ENCODE results near the gene COL15A1.
"Not testable (repeated sequence)": the region's sequence is repeated elsewhere in the genome, so short reads cannot be mapped to it uniquely, and the experiment has no call there.

Gene COL15A1

GRCh38 chr9:98995971-98996504, 52.3 kb downstream of the COL15A1 start:
- DNase-seq = no peak

GRCh38 chr9:98997604-98998003, 53.9 kb downstream of the COL15A1 start:
- DNase-seq = no peak

- DNase-seq = peak; percentile 50 to 54
These were observed 54.9 kb downstream of the COL15A1 start for GRCh38 chr9:98998441-98999151.

DNA sequence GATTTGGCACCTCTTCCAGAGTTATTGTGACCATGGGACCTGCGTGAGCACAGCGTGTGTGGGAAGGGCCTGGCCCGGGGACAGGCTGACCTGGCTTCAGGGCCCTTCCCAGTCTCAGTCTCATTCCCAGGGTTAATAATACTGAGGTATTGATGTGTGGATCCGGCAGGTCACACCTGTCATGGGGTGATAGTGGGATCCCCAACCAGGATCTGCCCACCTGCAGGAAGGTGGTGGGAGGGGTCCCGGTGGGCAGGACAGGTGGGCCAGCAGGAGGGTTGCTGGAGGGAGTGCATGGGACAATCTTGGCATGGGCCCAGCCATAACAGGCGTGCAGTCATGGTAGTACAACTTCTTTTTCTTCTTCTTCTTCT, 55.4 kb downstream of the COL15A1 start:
- DNase-seq = no peak

DNA sequence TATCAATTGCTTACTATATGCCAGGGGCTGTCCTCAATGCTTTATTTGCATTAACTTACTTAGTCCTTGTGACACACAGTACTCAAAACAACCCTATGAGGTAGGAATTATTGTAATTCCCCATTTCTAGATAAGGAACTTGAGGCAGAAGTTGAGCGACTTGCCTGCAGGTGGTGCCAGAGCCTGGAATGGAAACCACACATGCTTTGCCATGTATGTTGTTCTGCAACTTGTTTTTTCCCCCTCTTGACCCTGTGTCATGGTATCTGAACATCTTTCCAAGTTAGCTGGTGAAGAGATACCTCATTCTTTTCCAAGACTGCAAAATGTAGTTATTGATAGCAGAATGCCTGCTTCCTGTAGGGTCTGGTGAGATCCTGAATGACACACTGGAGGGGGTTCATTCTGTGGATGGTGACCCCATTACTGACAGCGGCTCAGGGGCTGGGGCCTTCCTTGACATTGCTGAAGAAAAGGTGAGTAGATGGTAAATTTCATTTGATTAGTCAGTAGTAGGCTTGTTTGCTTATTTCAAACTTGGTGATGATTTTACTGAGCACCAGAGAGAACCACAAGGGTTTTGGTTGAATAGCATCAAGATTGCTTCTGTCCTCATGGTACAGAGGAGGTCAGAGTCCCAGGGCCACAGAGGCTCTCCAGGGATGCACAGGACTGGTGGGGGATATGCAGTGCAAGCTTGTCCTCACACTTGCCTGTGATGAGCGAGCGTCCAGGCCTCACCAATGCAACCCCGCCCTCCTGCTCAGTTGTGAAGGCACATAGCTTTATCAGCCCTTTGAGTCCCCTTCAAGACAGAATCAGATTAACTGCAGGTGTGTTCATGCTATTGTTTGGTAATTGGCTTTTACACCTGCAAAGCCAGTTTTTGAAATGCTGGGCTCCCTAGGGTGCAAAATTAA, 57.0 kb downstream of the COL15A1 start:
- peak; percentile 69 to 70 for DNase-seq

GRCh38 chr9:99001892-99002291, 58.2 kb downstream of the COL15A1 start:
- no peak for DNase-seq

- DNase-seq = no peak
These were observed 59.0 kb downstream of the COL15A1 start for GRCh38 chr9:99002706-99003105.

- DNase-seq = no peak
These were observed 59.6 kb downstream of the COL15A1 start for GRCh38 chr9:99003308-99003707.

DNA sequence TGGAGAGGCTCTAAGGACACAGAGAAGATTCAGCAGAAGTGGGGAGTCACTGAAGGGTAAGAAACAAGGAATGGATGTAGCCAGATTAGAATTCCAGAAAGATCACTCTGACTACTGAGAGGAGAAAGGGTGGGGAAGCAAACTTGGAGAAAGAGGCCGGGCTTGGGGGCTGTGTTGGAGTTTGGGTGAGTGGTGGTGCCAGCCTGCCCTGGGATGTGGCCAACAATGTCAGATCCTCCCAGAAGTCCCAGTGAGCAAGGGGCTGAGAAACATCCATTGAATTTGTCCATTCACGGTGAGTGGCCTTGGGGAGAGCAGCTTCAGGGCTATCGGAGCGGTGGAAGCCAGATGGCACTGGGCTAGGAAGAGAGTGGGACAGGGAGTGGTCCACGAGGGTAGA, 60.4 kb downstream of the COL15A1 start:
- DNase-seq = no peak

- no peak for DNase-seq
These were observed 61.2 kb downstream of the COL15A1 start for GRCh38 chr9:99004717-99005460.

DNA sequence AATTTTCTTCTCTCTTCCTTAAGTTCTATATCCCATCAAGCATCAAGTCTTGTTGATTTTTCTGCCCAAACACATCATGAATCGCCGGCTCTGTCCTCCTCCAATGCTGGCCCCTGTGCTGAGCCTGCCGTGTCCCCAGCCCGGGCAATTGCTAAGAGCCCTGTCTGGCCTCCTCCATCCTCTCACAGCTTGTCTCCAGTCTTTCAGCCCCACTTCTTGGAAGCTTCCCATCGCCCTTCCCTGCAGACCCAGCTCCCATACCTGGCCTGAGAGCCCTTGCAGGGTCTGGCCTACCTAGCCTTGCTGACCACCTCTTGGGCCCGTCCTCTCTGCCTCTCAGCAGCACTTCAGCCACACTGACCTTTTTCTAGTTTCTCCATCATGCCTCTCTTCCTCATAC, 61.9 kb downstream of the COL15A1 start:
- no peak for DNase-seq

DNA sequence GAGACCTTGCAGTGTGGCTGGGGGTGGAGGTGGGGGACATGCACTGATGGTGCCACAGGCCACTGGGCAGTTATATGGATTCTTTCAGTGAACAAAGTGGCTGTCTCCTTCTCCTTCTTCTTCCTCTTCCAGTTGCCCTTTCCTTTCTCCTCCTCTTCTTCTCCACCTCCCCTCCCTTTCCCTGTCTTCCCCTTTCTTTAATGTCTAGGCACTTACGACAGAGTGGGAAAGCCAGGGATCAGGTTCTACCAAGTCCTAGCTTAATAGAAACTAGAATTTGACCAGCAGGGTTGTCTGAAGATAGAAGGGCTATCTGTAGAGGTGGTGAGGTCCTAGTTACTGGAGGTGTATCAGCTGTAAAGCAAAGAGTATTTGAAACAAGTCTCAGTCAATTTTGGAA, 62.8 kb downstream of the COL15A1 start:
- DNase-seq = no peak

DNA sequence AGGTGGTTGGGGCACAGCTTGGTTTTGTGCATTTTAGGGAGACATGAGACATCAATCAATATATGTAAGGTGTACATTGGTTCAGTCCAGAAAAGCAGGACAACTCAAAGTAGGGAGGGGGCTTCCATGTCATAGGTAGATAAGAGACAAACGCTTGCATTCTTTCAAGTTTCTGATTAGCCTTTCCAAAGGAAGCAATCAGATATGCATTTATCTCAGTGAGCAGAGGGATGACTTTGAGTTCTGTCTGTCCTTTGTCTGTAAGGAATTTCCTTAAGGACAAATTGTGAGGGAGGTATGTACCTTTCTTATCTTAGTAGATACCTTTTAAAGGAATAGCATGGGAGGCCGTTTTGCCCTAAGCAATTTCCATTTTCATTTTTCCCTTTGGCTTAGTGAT, 63.3 kb downstream of the COL15A1 start:
- DNase-seq = no peak

DNA sequence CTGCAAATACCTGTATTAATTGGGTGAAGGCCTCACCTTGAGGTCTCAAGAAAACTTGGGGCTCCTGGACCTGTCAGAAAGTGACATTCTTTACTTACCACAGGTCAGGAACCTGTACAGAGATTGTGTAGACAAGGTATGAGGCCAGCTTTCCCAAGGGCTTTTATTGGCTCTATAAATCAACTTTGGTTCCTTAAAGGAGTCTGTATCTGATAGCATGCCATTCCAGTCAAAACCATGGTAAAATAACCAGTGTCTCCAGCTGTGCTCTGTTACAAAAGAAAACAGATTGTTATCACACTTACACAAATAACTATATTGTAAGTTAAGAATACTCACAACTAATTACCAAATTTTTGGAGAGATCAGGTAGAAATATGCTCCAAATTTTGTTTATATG, 64.5 kb downstream of the COL15A1 start:
- DNase-seq = no peak

DNA sequence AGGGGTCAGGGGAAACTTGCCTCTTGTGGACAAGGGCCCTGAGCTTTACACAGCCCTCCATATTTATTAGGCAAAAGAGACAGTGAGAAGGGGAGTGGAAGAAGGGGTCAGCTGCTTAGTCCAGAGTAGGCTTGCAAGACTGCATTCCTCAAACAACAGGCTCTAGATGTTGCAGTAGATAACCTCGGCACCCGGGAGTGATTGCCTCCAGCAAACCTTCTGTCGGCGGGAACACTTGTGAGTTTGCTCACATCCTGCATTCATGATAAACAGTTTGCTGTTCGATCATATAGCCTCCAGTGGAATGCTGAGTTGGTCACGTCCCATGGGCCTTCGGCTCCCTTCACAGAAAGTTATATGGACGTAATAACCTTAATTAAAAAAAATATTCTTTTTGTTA, 66.7 kb downstream of the COL15A1 start:
- DNase-seq = not testable (repeated sequence)

DNA sequence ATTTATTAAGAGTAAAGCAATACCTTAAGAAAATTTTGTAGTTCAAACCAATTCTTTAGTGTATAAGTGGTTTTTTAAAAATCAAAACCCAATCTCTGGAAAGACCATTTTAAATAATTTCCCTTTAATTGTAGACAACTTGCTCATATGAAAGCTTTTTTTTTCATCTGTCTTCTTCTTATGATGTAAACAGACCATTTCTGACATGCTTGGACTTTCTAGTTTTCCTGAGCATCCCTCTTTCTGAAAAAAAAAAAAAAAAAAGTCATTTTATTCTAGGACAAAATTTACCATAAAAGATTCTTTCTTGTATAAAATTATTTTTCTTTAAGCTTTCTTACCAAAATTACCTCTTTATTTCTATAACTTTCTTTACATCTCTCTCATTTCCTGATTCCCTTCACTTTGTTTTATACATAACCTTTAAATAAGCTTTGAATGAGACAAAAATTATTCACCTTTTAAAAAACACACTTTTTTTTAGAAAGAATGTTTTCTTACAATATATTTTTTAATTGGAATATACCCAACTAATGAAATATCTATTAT, 67.5 kb downstream of the COL15A1 start:
- no peak for DNase-seq

- DNase-seq = peak in 1 of 2 donors; percentile 37
These were observed 69.3 kb downstream of the COL15A1 start for GRCh38 chr9:99012957-99013512.

DNA sequence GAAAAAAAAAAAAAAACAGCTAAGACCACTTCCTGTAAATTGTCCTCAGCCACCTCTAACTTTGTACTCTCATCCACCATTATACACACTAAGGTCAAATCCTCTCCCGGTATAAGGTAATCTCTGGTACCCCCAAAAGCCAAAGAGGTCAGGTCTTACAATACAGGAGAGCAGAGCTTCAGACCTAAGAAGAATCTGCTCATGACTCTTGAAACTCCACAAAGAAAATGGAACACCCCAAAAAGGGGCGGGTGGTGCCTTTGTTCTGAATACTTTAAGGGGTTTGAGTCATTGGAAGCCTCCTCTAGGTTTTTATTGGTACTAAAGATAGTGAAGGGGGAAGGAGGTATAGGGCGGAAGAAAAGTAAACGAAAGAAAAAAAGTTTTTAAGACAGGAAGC, 69.8 kb downstream of the COL15A1 start:
- DNase-seq = peak in 1 of 2 donors; percentile 12

DNA sequence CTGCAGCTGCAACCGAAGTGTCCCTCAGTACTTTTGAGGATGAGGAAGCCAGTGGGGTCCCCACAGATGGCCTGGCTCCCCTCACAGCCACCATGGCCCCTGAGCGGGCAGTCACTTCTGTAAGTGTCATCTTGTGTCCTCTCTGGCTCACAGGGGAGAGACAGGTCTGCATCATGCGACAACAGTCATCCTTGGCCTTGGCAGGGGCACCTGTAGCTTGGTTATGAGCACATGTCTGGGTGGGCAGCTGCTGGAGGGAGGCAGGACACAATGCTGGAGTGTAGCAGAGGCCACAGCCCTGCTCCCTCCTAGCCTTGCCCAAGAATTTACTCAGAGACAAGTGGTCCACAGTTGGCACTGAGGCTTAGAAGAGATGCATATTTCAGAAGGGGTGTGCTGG, 71.7 kb downstream of the COL15A1 start:
- DNase-seq = no peak

DNA sequence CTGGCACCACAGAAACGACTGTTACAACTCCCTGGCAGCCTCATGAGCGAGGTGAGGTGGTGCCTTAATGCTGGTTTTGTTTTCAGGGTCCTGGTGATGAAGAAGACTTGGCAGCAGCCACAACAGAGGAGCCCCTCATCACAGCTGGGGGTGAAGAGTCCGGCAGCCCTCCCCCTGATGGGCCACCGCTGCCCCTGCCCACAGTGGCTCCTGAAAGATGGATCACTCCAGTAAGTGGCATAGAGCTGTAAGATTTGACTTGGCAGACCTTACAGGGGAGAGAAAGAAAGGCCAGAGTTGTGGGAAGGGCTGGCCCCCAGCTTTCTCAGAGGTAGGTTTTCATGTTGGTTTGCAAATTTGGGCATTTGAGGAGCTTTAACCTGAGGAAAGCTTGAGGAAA, 72.2 kb downstream of the COL15A1 start:
- no peak for DNase-seq

DNA sequence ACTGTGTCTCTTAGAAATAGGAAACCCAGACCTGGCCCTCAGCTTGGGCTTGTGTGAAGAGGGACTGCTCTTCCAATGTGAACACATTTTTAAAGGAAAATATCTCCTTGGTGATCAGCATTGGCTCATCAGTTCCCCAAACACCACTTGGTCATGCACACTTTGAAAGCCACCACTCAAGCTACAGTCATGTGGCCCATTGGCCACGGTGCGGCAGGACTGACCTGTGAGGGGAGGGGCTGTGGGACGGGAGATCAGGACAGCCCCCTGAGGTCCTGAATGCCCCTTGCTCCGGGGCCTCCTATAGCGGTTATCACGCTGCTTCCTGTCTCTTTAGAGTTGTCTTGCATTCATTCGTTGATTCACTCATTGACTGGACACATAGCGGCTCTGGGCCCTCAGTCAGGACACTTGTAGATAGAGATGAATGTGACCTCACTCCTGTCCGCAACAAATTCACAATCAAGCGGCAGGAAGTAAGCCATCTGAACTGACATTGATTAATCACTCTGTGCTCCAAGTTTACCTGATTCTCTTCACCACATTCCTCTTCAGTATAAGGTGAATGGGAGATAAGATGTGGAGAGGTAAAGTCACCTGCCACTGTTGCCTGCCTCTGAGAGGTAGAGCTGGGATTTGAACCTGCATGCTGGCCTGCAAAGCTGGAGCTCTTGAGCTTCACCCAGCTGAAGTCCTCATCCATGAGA, 73.1 kb downstream of the COL15A1 start:
- no peak for DNase-seq

GRCh38 chr9:99018653-99019052, 74.9 kb downstream of the COL15A1 start:
- DNase-seq = no peak

Measured in CD4-positive, alpha-beta T cell treated with Interleukin-1 beta for 1 hour (primary cell).